HEK293T (cell line): ENCODE data around the gene ZNG1B.
"Not testable (repeated sequence)": the region's sequence is repeated elsewhere in the genome, so short reads cannot be mapped to it uniquely, and the experiment has no call there.

Experiments used
- ARNT ChIP-seq: fragments of 450-650 bp; IDR thresholded peaks from 2 replicates; pipeline ENCODE4 v1.6.1; 2017; ENCODE audit warnings: mild to moderate bottlenecking
- BHLHE40 ChIP-seq: fragments of 450-650 bp; IDR thresholded peaks from 2 replicates; pipeline ENCODE4 v1.6.1; 2016; ENCODE audit warnings: mild to moderate bottlenecking, moderate library complexity, borderline replicate concordance
- CTBP1 ChIP-seq: fragments of 450-650 bp; IDR thresholded peaks from 2 replicates; pipeline ENCODE4 v1.6.1; 2016; ENCODE audit warnings: borderline replicate concordance
- ELF4 ChIP-seq: fragments of 450-650 bp; IDR thresholded peaks from 2 replicates; pipeline ENCODE4 v1.6.1; 2017; ENCODE audit warnings: antibody characterized with exemption
- NFRKB ChIP-seq: fragments of 450-650 bp; IDR thresholded peaks from 2 replicates; pipeline ENCODE4 v1.6.1; 2016; ENCODE audit warnings: mild to moderate bottlenecking, moderate library complexity
- SP1 ChIP-seq: fragments of 450-650 bp; IDR thresholded peaks from 2 replicates; pipeline ENCODE4 v1.6.1; 2017

DNA sequence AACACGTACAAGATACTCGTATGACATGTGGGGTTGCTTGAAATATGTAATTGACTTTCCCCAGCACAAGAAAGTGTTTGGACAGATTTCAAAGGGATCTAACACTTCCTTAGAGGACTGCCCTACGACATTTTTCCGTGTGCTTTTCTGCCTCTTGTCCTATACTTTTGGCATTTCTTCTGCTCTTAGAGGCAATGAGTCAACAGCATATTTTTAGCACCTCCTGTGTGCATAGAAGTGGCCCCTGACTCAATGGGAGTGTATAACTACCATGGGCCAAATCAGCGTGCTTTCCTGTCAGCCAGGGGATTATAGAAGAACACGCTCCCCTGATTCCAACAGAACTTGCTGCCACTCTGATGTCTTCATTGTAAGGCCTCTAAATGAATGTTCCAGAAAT lies 99.1 kb downstream of the ZNG1B start:
- not testable (repeated sequence) for TF ChIP-seq BHLHE40, ELF4, SP1, CTBP1, NFRKB, ARNT
